Mesenchymal stem cell (in vitro differentiated cells and primary cell): ENCODE data around the gene EXOC4.

Source experiments
- DNase-seq: peaks from one replicate; pipeline ENCODE4 v3.0.0-alpha.2; 2013
- H2AFZ ChIP-seq: one replicate; pipeline ENCODE4 v1.6.1; 2013; ENCODE audit warnings: low read depth, mild to moderate bottlenecking, control low read depth, inconsistent platforms, low read length, moderate library complexity
- H2AK5ac ChIP-seq: 2 replicates; pipeline ENCODE4 v1.6.1; 2013; ENCODE audit warnings: low read length, moderate library complexity, mild to moderate bottlenecking, inconsistent platforms; ENCODE audit not compliant: severe bottlenecking
- H2BK120ac ChIP-seq: one replicate; pipeline ENCODE4 v1.6.1; 2013; ENCODE audit warnings: low read depth, mild to moderate bottlenecking, inconsistent platforms, low read length, moderate library complexity
- H2BK12ac ChIP-seq, 2 experiments: one replicate each; pipeline ENCODE4 v1.6.1; 2013; ENCODE audit warnings: inconsistent platforms in 2 of 2, low read length in 2 of 2, mild to moderate bottlenecking in 2 of 2, moderate library complexity in 2 of 2, control low read depth in 1 of 2
- H2BK15ac ChIP-seq: one replicate; pipeline ENCODE4 v1.6.1; 2013; ENCODE audit warnings: mild to moderate bottlenecking, low read depth, inconsistent platforms; ENCODE audit not compliant: poor library complexity, severe bottlenecking
- H2BK5ac ChIP-seq: 2 replicates; pipeline ENCODE4 v1.6.1; 2013; ENCODE audit warnings: low read depth, mild to moderate bottlenecking, low read length, control low read depth, inconsistent platforms; ENCODE audit not compliant: poor library complexity, severe bottlenecking
- H3K14ac ChIP-seq, 2 experiments: one replicate each; pipeline ENCODE4 v1.6.1; 2013; ENCODE audit warnings: inconsistent platforms in 2 of 2, low read length in 2 of 2, control low read depth in 1 of 2, mild to moderate bottlenecking in 1 of 2, moderate library complexity in 1 of 2
- H3K18ac ChIP-seq, 2 experiments: one replicate each; pipeline ENCODE4 v1.6.1; 2013; ENCODE audit warnings: inconsistent platforms in 2 of 2, low read length in 2 of 2, control low read depth in 1 of 2, low read depth in 1 of 2, mild to moderate bottlenecking in 1 of 2
- H3K23ac ChIP-seq, 2 experiments: one replicate each; pipeline ENCODE4 v1.6.1; 2013; ENCODE audit warnings: inconsistent platforms in 2 of 2, low read length in 2 of 2, mild to moderate bottlenecking in 2 of 2, moderate library complexity in 2 of 2, control low read depth in 1 of 2
- H3K27ac ChIP-seq: 2 replicates; pipeline ENCODE4 v1.5.1; 2013; ENCODE audit warnings: mild to moderate bottlenecking, moderate library complexity, low read length, control low read depth, inconsistent platforms; ENCODE audit not compliant: poor library complexity, severe bottlenecking
- H3K27me3 ChIP-seq, 2 experiments: 2 replicates each; pipeline versions ENCODE4 v1.6.1 to v1.7.0; 2013; ENCODE audit warnings: low read length in 2 of 2, mild to moderate bottlenecking in 2 of 2, moderate library complexity in 2 of 2, control low read depth in 1 of 2, inconsistent platforms in 1 of 2; ENCODE audit not compliant: control insufficient read depth in 1 of 2, insufficient read depth in 1 of 2
- H3K36me3 ChIP-seq, 2 experiments: 2 replicates each; pipeline versions ENCODE4 v1.6.1 to v1.7.0; 2013; ENCODE audit warnings: low read length in 2 of 2, control low read depth in 1 of 2, inconsistent platforms in 1 of 2, low read depth in 1 of 2, mild to moderate bottlenecking in 1 of 2; ENCODE audit not compliant: insufficient read depth in 2 of 2, control insufficient read depth in 1 of 2
- H3K4ac ChIP-seq, 2 experiments: one replicate each; pipeline ENCODE4 v1.6.1; 2013; ENCODE audit warnings: inconsistent platforms in 2 of 2, low read length in 2 of 2, mild to moderate bottlenecking in 2 of 2, moderate library complexity in 2 of 2, control low read depth in 1 of 2, low read depth in 1 of 2
- H3K4me1 ChIP-seq: 2 replicates; pipeline ENCODE4 v1.6.1; 2013; ENCODE audit warnings: low read depth, low read length, control low read depth; ENCODE audit not compliant: control insufficient read depth, insufficient read depth
- H3K4me2 ChIP-seq: 2 replicates; pipeline ENCODE4 v1.6.1; 2013; ENCODE audit warnings: low read length, mild to moderate bottlenecking, inconsistent platforms; ENCODE audit not compliant: poor library complexity, severe bottlenecking
- H3K4me3 ChIP-seq, 2 experiments: 2 replicates each; pipeline versions ENCODE4 v1.5.1 to v1.7.0; 2013; ENCODE audit warnings: low read length in 2 of 2, mild to moderate bottlenecking in 2 of 2, control low read depth in 1 of 2, low read depth in 1 of 2; ENCODE audit not compliant: insufficient read depth in 1 of 2
- H3K79me1 ChIP-seq: replicated peaks from 2 replicates; pipeline ENCODE4 v1.6.1; 2013; ENCODE audit warnings: mild to moderate bottlenecking, control low read depth, low read length, inconsistent platforms; ENCODE audit not compliant: poor library complexity, severe bottlenecking
- H3K9ac ChIP-seq: 2 replicates; pipeline ENCODE4 v1.7.0; 2013; ENCODE audit warnings: mild to moderate bottlenecking, low read length, moderate library complexity
- H3K9me3 ChIP-seq: 2 replicates; pipeline ENCODE4 v1.7.0; 2013; ENCODE audit warnings: mild to moderate bottlenecking, low read length; ENCODE audit not compliant: control insufficient read depth
- H4K8ac ChIP-seq: one replicate; pipeline ENCODE4 v1.6.1; 2013; ENCODE audit warnings: inconsistent platforms, mild to moderate bottlenecking, low read length, moderate library complexity
- H4K91ac ChIP-seq: one replicate; pipeline ENCODE4 v1.6.1; 2013; ENCODE audit warnings: mild to moderate bottlenecking, low read length, inconsistent platforms
- WGBS: methylation state at CpG from one replicate; pipeline ENCODE4 v1.1.7; 2013; ENCODE audit warnings: mixed read lengths; 5-methylcytosine and 5-hydroxymethylcytosine counted together

The EXOC4 gene

GRCh38 chr7:133479456-133480065, 226.7 kb downstream of the EXOC4 start:
- Histone ChIP-seq H2BK120ac (no peak overlapping the region), H4K91ac (no peak overlapping the region), H3K27ac (no peak overlapping the region), H3K36me3 (peaks cover 0 to 13% of the 10 kb centered on the region in 2 experiments), H3K9me3 (no peaks in the 10 kb centered on the region), H3K4me1 (peaks cover 4% of the 10 kb centered on the region), H3K18ac (no peak overlapping the region), H3K14ac (no peak overlapping the region), H3K4ac (no peak overlapping the region), H3K4me3 (no peak overlapping the region), H3K9ac (no peak overlapping the region), H3K23ac (no peak overlapping the region), H2BK12ac (no peak overlapping the region), H3K4me2 (no peak overlapping the region), H3K79me1 (peaks cover 11% of the 10 kb centered on the region), H2AK5ac (no peak overlapping the region), H2BK15ac (no peak overlapping the region), H3K27me3 (no peaks in the 10 kb centered on the region), H2AFZ (no peak overlapping the region), H2BK5ac (no peak overlapping the region), H4K8ac (no peak overlapping the region)
- WGBS = 96% methylated on average over 10 of the region's 10 CpGs
- DNase-seq = no peak

GRCh38 chr7:133480868-133481267, 228.0 kb downstream of the EXOC4 start:
- no peak for DNase-seq
- Histone ChIP-seq H3K4ac (no peak overlapping the region), H2BK15ac (no peak overlapping the region), H3K4me3 (no peak overlapping the region), H3K27me3 (no peaks in the 10 kb centered on the region), H2AK5ac (no peak overlapping the region), H3K36me3 (peaks cover 0 to 13% of the 10 kb centered on the region in 2 experiments), H3K27ac (no peak overlapping the region), H3K9ac (no peak overlapping the region), H2BK5ac (no peak overlapping the region), H3K4me2 (no peak overlapping the region), H2AFZ (no peak overlapping the region), H3K14ac (no peak overlapping the region), H3K23ac (no peak overlapping the region), H4K8ac (no peak overlapping the region), H3K9me3 (no peaks in the 10 kb centered on the region), H3K4me1 (peaks cover 4% of the 10 kb centered on the region), H3K18ac (no peak overlapping the region), H4K91ac (no peak overlapping the region), H3K79me1 (peaks cover 12% of the 10 kb centered on the region), H2BK120ac (no peak overlapping the region), H2BK12ac (no peak overlapping the region)
- 97% methylated on average over 3 of the region's 4 CpGs for WGBS

GRCh38 chr7:133481676-133482075, 228.8 kb downstream of the EXOC4 start:
- Histone ChIP-seq H2AFZ (no peak overlapping the region), H4K8ac (no peak overlapping the region), H2AK5ac (no peak overlapping the region), H3K4me1 (peaks cover 4% of the 10 kb centered on the region), H2BK15ac (no peak overlapping the region), H3K14ac (no peak overlapping the region), H3K9me3 (no peaks in the 10 kb centered on the region), H3K4ac (no peak overlapping the region), H3K27me3 (no peaks in the 10 kb centered on the region), H2BK5ac (no peak overlapping the region), H3K4me2 (no peak overlapping the region), H3K27ac (no peak overlapping the region), H3K4me3 (no peak overlapping the region), H2BK120ac (no peak overlapping the region), H4K91ac (no peak overlapping the region), H3K23ac (no peak overlapping the region), H3K18ac (no peak overlapping the region), H3K79me1 (peaks cover 12% of the 10 kb centered on the region), H3K9ac (no peak overlapping the region), H3K36me3 (peaks cover 0 to 13% of the 10 kb centered on the region in 2 experiments), H2BK12ac (no peak overlapping the region)
- peak; percentile 51 for DNase-seq
- WGBS = 66% methylated on average over 1 of the region's 3 CpGs

- H4K91ac ChIP-seq = peak overlapping the region; percentile 39
- H3K14ac ChIP-seq = no peak overlapping the region
- no peak overlapping the region for H2AK5ac ChIP-seq
- no peak overlapping the region for H2BK15ac ChIP-seq
- no peaks in the 10 kb centered on the region for H3K27me3 ChIP-seq
- H4K8ac ChIP-seq = peak overlapping the region; percentile 72
- no peaks in the 10 kb centered on the region for H3K9me3 ChIP-seq
- H3K4me3 ChIP-seq = no peak overlapping the region
- no peak for DNase-seq
- H3K4me1 ChIP-seq = peaks cover 4% of the 10 kb centered on the region
- H3K9ac ChIP-seq = no peak overlapping the region
- no peak overlapping the region for H3K4me2 ChIP-seq
- no peak overlapping the region for H3K4ac ChIP-seq
- H3K27ac ChIP-seq = no peak overlapping the region
- 100% methylated on average over 1 of the region's 1 CpG for WGBS
- H3K36me3 ChIP-seq = peaks cover 0 to 9% of the 10 kb centered on the region in 2 experiments
- no peak overlapping the region for H2BK12ac ChIP-seq
- H2BK120ac ChIP-seq = no peak overlapping the region
- H2AFZ ChIP-seq = no peak overlapping the region
- no peak overlapping the region for H3K23ac ChIP-seq
- no peak overlapping the region for H2BK5ac ChIP-seq
- no peak overlapping the region for H3K18ac ChIP-seq
- H3K79me1 ChIP-seq = peaks cover 12% of the 10 kb centered on the region
Measured at GRCh38 chr7:133482599-133482998, 229.7 kb downstream of the EXOC4 start.
